Measurements from ENCODE around the gene NOS3. TPM values are rescaled to one million over a fixed set of nuclear protein-coding genes. Genes with fewer than 3 reads are reported as not detected.

Gene NOS3
- total and polyA plus RNA-seq, 9 of the 15 experiments (the other 6 are each of a cell fraction or from before 2014, with no cell fraction given) = 1.1 to 121 (median 23.6) TPM

GRCh38 chr7:151010307-151011096 lies 19.7 kb downstream of the NOS3 start (continued):
- no peak for TF ChIP-seq SIN3B (IDR thresholded peaks at IDR 0.05; ENCODE audit: low read depth)
- TF ChIP-seq ELK1 (CRISPR knock-in tag; IDR thresholded peaks at IDR 0.05) = no peak
- TF ChIP-seq ZNF398 (CRISPR knock-in tag; IDR thresholded peaks at IDR 0.05) = no peak
- TF ChIP-seq CBX8 (IDR thresholded peaks at IDR 0.05; ENCODE audit: borderline replicate concordance, extremely low read depth, low read depth, low read length, poor library complexity, severe bottlenecking) = no peak
- 0 out of 2 replicates have a peak, but pooled peaks have one; percentile 9 for TF ChIP-seq E2F3 (CRISPR knock-in tag; IDR thresholded peaks at IDR 0.05)
- peak; percentile 75 for TF ChIP-seq ZFX (CRISPR knock-in tag; IDR thresholded peaks at IDR 0.05)
- no peak for TF ChIP-seq DIDO1 (tag; IDR thresholded peaks at IDR 0.05; ENCODE audit: low read depth)
- TF ChIP-seq GTF2A2 (tag; IDR thresholded peaks at IDR 0.05) = no peak
- no peak for TF ChIP-seq KLF1 (tag; IDR thresholded peaks at IDR 0.05)
- no peak for TF ChIP-seq SAFB2 (IDR thresholded peaks at IDR 0.05; ENCODE audit: borderline replicate concordance, low read depth, low read length, severe bottlenecking)
- TF ChIP-seq ZNF695 (CRISPR knock-in tag; IDR thresholded peaks at IDR 0.05) = no peak
- 0 out of 2 replicates have a peak, but pooled peaks have one; percentile 68 for TF ChIP-seq SRSF3 (IDR thresholded peaks at IDR 0.05; ENCODE audit: insufficient read depth, low read length)
- TF ChIP-seq ATF4 (CRISPR knock-in tag; IDR thresholded peaks at IDR 0.05) = peak; percentile 16; the same call in 1 of the 2 replicates
- no peak for TF ChIP-seq SFPQ (IDR thresholded peaks at IDR 0.05; ENCODE audit: low read depth, low read length)
- no peak for TF ChIP-seq JUN (IDR thresholded peaks at IDR 0.05; ENCODE audit: borderline replicate concordance, low read depth, low read length)
- no peak for TF ChIP-seq JUN (CRISPR knock-in tag; IDR thresholded peaks at IDR 0.05; ENCODE audit: borderline replicate concordance)
- no peak for TF ChIP-seq ZKSCAN1 (IDR thresholded peaks at IDR 0.05; ENCODE audit: low read depth, low read length)
- TF ChIP-seq SMAD2 (IDR thresholded peaks at IDR 0.05; ENCODE audit: low read depth, low read length) = no peak
- no peak for TF ChIP-seq CBX2 (IDR thresholded peaks at IDR 0.05; ENCODE audit: insufficient read depth, low read length, poor library complexity, severe bottlenecking)
- TF ChIP-seq SRSF9 (IDR thresholded peaks at IDR 0.05; ENCODE audit: borderline replicate concordance, low read depth, low read length) = no peak

Data from K562 (cell line).